HG02759 (cell line): ENCODE data around the gene MIEN1.
"Not testable (repeated sequence)": the region's sequence is repeated elsewhere in the genome, so short reads cannot be mapped to it uniquely, and the experiment has no call there.

Source experiments
- ATAC-seq: cut with Tn5 transposase; IDR thresholded peaks from one replicate; pipeline ENCODE4 v1.9.1; 2021; ENCODE audit warnings: mild to moderate bottlenecking, moderate library complexity; ENCODE audit not compliant: unreplicated experiment

Gene MIEN1

GRCh38 chr17:39742126-39742855 lies 12.0 kb upstream of the MIEN1 start:
- no peak for ATAC-seq

DNA sequence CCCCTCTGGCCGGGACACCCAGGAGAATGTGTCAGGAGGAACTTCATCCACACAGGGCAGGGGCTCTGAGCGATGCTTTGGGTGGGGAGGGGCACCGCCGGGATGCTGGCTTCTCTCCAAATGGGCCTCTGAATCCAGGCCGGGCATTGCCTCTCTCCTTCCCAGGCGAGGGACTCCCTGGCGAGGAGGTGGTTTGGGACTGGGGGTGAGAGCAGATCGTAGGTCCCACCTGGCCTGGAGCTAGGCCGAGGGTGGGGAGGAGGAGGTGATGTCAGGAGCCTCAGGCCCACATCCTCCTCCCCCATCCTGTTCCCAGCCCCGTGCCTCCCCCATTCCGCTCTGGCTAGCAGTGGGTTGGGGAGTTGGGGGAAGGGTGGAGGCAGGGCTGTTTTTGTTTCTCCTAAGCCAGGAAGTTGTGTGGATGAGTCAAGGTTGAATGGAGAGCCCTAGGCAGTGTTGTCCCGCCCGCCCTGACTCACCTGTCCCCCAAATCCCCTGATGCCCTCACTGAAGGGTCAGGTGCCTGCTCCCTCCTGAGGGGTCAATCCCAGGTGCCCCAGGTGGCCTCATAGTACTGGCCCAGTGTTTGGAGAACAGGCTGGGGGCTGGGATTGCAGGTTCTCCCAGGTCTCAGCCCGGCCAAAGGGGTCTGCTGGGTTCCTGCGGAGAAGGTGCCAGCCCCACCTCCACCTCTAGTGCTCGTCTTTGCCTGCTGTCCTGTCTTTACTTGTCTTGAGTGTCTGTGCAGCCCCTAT lies 10.2 kb upstream of the MIEN1 start:
- no peak for ATAC-seq

- ATAC-seq = no peak
These were observed 9.6 kb upstream of the MIEN1 start for GRCh38 chr17:39739885-39740356.

DNA sequence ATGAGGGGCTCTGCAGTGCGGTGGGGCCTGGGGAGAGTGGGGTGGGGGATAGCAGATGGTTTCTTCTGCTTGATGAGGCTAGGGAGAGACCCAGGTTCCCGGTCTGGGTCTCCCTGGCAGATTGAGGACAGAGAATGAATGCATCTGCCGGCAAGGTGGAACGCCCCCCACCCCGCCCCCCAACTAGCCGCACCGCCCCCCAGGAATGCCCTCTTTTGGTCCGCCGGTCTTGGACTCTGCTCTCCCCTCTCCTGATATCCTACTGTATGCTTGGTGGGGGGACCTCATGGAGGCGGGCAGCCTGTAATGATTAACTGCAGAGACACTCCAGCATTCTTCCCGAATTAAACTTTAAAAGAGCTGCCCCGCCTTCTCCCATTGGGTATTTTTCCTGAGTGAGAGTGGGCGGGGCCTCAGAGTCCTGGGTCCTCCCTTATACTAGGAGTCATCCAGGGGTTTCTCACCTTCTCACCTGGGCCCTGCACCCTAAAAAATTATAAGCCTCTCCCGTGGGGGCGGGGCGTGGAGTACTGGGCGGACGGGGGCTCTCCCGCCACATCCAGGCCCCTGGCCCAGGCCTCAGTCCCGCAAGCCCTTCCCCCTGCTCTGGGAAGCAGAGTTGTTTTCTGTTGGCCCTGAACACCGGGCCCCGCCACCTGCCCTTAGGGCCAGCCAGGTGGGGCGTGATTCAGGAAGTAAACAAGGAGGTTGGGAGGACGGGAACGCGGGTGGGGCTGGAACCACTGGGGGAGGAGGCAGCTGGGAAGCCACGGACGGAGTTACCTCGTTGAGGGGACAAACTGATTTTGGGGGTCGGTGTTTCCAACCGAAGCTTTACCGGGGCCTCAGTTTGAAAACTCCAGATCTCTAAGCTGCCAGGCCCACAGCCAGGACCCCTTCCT lies 8.9 kb upstream of the MIEN1 start:
- ATAC-seq = no peak

GRCh38 chr17:39738568-39738901 lies 8.2 kb upstream of the MIEN1 start:
- ATAC-seq = no peak

- no peak for ATAC-seq
These were observed 7.6 kb upstream of the MIEN1 start, which contains the start of gene GRB7 for GRCh38 chr17:39737760-39738567. TSS of gene GRB7 (plus strand) at chr17:39737938. CDS start at chr17:39742302, 4,364 bp downstream.

- ATAC-seq = no peak
These were observed 7.0 kb upstream of the MIEN1 start for GRCh38 chr17:39737206-39737759.

GRCh38 chr17:39736319-39737165 lies 6.2 kb upstream of the MIEN1 start:
- no peak for ATAC-seq

- ATAC-seq = no peak
These were observed 5.5 kb upstream of the MIEN1 start for GRCh38 chr17:39735882-39736281.

DNA sequence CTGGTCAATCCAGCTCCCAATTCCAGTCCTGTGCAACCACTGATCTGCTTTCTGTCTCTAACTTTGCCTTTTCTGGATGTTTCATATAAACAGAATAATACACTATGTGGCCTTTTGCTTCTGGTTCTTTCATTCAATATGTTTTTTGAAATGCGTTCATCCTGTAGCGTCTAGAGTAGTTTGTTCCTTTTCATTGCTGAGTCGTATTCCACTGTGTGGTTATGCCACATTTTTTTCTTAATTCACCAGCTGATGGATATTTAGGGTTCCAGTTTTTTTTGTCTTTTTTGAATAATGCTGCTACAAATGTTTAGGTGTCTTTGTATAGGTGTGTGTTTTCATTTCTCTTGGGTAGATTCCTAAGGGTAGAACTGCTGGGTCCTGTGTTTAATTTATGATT lies 2.3 kb upstream of the MIEN1 start:
- no peak for ATAC-seq

GRCh38 chr17:39729280-39729851 lies 966 bp downstream of the MIEN1 start:
- ATAC-seq = no peak

DNA sequence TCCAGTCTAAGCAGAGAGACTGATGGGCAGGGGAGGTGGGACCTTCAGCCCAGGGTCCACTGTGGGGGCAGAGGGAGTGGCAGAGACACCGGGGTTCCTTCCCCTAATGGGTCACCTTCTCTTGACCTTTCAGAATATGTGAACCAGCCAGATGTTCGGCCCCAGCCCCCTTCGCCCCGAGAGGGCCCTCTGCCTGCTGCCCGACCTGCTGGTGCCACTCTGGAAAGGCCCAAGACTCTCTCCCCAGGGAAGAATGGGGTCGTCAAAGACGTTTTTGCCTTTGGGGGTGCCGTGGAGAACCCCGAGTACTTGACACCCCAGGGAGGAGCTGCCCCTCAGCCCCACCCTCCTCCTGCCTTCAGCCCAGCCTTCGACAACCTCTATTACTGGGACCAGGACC lies 2.8 kb downstream of the MIEN1 start:
- ATAC-seq = no peak

GRCh38 chr17:39726617-39727016 lies 3.7 kb downstream of the MIEN1 start:
- ATAC-seq = no peak

DNA sequence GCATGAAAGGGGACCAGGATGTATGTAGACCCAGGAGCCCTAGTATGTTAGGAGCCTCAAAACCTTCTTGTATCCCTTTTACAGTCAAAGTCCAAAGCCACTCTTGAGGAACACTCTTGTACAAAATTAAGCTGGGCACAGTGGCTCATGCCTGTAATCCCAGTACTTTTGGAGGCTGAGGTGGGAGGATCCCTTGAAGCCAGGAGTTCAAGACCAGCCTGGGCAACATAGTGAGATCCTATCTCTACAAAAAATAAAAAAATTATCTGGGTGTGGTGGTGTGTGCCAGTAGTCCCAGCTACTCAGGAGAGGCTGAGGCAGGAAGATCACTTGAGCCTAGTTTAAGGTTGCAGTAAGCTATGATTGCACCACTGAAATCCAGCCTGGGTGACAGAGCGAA lies 4.4 kb downstream of the MIEN1 start:
- not testable (repeated sequence) for ATAC-seq

- ATAC-seq = no peak
These were observed 5.6 kb downstream of the MIEN1 start for GRCh38 chr17:39724731-39725130.

DNA sequence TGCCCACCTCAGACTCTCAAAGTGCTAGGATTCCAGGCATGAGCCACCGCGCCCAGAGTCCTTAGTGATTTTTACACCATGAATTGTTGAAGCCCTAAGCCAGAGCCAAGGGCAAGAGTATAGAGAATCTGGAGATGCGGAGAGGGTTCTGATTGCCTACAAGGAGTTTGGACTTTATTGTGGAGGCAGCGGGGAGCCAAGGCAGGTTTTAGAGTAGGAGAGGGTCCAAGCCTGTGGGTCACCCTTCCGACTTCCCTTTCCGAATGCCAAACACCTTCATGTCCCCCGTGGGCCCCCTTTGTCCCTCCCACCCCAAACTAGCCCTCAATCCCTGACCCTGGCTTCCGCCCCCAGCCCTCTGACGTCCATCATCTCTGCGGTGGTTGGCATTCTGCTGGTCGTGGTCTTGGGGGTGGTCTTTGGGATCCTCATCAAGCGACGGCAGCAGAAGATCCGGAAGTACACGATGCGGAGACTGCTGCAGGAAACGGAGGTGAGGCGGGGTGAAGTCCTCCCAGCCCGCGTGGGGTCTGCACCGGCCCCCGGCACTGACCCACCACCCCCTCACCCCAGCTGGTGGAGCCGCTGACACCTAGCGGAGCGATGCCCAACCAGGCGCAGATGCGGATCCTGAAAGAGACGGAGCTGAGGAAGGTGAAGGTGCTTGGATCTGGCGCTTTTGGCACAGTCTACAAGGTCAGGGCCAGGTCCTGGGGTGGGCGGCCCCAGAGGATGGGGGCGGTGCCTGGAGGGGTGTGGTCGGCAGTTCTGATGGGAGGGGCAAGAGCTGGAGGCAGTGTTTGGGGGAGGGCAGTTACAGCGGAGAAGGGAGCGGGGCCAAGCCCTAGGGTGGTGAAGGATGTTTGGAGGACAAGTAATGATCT lies 7.1 kb downstream of the MIEN1 start:
- no peak for ATAC-seq

- ATAC-seq = no peak
These were observed 8.2 kb downstream of the MIEN1 start for GRCh38 chr17:39722104-39722503.
